ENCODE measurements around the gene OGFR. TPM values are rescaled to one million over a fixed set of nuclear protein-coding genes. Genes with fewer than 3 reads are reported as not detected.

The OGFR gene
- total and polyA plus RNA-seq, 2 experiments from 2014 or later = 9.6 to 50.6 TPM

GRCh38 chr20:62852196-62852595, 47.6 kb downstream of the OGFR start (continued):
- no peak for TF ChIP-seq ZNF331 (CRISPR knock-in tag; IDR thresholded peaks at IDR 0.05; ENCODE audit: low read depth)
- TF ChIP-seq CREB1 (CRISPR knock-in tag; IDR thresholded peaks at IDR 0.05; ENCODE audit: low read depth) = no peak
- no peak for TF ChIP-seq STAT1 (IDR thresholded peaks at IDR 0.05; ENCODE audit: unreplicated experiment)
- TF ChIP-seq, protein P1, sequence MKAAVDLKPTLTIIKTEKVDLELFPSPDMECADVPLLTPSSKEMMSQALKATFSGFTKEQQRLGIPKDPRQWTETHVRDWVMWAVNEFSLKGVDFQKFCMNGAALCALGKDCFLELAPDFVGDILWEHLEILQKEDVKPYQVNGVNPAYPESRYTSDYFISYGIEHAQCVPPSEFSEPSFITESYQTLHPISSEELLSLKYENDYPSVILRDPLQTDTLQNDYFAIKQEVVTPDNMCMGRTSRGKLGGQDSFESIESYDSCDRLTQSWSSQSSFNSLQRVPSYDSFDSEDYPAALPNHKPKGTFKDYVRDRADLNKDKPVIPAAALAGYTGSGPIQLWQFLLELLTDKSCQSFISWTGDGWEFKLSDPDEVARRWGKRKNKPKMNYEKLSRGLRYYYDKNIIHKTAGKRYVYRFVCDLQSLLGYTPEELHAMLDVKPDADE (IDR thresholded peaks at IDR 0.05) = no peak
- TF ChIP-seq ZNF114 (CRISPR knock-in tag; IDR thresholded peaks at IDR 0.05) = no peak
- TF ChIP-seq, protein P2, sequence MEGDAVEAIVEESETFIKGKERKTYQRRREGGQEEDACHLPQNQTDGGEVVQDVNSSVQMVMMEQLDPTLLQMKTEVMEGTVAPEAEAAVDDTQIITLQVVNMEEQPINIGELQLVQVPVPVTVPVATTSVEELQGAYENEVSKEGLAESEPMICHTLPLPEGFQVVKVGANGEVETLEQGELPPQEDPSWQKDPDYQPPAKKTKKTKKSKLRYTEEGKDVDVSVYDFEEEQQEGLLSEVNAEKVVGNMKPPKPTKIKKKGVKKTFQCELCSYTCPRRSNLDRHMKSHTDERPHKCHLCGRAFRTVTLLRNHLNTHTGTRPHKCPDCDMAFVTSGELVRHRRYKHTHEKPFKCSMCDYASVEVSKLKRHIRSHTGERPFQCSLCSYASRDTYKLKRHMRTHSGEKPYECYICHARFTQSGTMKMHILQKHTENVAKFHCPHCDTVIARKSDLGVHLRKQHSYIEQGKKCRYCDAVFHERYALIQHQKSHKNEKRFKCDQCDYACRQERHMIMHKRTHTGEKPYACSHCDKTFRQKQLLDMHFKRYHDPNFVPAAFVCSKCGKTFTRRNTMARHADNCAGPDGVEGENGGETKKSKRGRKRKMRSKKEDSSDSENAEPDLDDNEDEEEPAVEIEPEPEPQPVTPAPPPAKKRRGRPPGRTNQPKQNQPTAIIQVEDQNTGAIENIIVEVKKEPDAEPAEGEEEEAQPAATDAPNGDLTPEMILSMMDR (conservative IDR thresholded peaks at IDR 0.05; ENCODE audit: low read depth in 2 of 2) = no peak
- no peak for TF ChIP-seq JUNB (IDR thresholded peaks at IDR 0.05; ENCODE audit: unreplicated experiment)
- no peak for TF ChIP-seq EZH2phosphoT487 (IDR thresholded peaks at IDR 0.05; ENCODE audit: unreplicated experiment)

- Mint-ChIP-seq H3K36me3 (ENCODE audit: low read depth) (peaks cover 44% of the 10 kb centered on the region), H3K4me1 (peaks cover 5% of the 10 kb centered on the region; the same call in 2 of the 3 replicates), H3K27ac (no peak overlapping the region), H3K27me3 (ENCODE audit: insufficient read depth, low read depth, poor library complexity) (peaks cover 5% of the 10 kb centered on the region), H3K9me3 (no peaks in the 10 kb centered on the region), H3K4me3 (no peak overlapping the region)
- Histone ChIP-seq H3F3A (replicated peaks; ENCODE audit: low read depth) (peaks cover 10% of the 10 kb centered on the region; the same call in 1 of the 2 replicates), H3K4me3 (no peak overlapping the region), H3K79me2 (replicated peaks; ENCODE audit: insufficient read depth) (peaks cover 22% of the 10 kb centered on the region), H3K36me3 (ENCODE audit: insufficient read depth) (peaks cover 27% of the 10 kb centered on the region), H3K27ac (ENCODE audit: low read depth) (no peak overlapping the region), H2AFZ (no peak overlapping the region), H4K20me1 (replicated peaks; ENCODE audit: insufficient read depth) (peaks cover 7% of the 10 kb centered on the region), H3K27me3 (ENCODE audit: insufficient read depth) (no peaks in the 10 kb centered on the region), H3K9me2 (ENCODE audit: insufficient read depth) (no peaks in the 10 kb centered on the region), H3K4me1 (ENCODE audit: insufficient read depth) (no peaks in the 10 kb centered on the region), H3K4me2 (no peak overlapping the region)
- no peak for ATAC-seq
- DNase-seq (ENCODE audit: low spot score) = no peak
- no peak for TF ChIP-seq POLR2AphosphoS5 (IDR thresholded peaks at IDR 0.05; ENCODE audit: low read depth)
- TF ChIP-seq STAT1 (IDR thresholded peaks at IDR 0.05; ENCODE audit: unreplicated experiment) = no peak
- no peak for TF ChIP-seq EZH2 (IDR thresholded peaks at IDR 0.05; ENCODE audit: low read depth, unreplicated experiment)
- no peak for TF ChIP-seq JUNB (IDR thresholded peaks at IDR 0.05; ENCODE audit: unreplicated experiment)
- TF ChIP-seq, protein P3, sequence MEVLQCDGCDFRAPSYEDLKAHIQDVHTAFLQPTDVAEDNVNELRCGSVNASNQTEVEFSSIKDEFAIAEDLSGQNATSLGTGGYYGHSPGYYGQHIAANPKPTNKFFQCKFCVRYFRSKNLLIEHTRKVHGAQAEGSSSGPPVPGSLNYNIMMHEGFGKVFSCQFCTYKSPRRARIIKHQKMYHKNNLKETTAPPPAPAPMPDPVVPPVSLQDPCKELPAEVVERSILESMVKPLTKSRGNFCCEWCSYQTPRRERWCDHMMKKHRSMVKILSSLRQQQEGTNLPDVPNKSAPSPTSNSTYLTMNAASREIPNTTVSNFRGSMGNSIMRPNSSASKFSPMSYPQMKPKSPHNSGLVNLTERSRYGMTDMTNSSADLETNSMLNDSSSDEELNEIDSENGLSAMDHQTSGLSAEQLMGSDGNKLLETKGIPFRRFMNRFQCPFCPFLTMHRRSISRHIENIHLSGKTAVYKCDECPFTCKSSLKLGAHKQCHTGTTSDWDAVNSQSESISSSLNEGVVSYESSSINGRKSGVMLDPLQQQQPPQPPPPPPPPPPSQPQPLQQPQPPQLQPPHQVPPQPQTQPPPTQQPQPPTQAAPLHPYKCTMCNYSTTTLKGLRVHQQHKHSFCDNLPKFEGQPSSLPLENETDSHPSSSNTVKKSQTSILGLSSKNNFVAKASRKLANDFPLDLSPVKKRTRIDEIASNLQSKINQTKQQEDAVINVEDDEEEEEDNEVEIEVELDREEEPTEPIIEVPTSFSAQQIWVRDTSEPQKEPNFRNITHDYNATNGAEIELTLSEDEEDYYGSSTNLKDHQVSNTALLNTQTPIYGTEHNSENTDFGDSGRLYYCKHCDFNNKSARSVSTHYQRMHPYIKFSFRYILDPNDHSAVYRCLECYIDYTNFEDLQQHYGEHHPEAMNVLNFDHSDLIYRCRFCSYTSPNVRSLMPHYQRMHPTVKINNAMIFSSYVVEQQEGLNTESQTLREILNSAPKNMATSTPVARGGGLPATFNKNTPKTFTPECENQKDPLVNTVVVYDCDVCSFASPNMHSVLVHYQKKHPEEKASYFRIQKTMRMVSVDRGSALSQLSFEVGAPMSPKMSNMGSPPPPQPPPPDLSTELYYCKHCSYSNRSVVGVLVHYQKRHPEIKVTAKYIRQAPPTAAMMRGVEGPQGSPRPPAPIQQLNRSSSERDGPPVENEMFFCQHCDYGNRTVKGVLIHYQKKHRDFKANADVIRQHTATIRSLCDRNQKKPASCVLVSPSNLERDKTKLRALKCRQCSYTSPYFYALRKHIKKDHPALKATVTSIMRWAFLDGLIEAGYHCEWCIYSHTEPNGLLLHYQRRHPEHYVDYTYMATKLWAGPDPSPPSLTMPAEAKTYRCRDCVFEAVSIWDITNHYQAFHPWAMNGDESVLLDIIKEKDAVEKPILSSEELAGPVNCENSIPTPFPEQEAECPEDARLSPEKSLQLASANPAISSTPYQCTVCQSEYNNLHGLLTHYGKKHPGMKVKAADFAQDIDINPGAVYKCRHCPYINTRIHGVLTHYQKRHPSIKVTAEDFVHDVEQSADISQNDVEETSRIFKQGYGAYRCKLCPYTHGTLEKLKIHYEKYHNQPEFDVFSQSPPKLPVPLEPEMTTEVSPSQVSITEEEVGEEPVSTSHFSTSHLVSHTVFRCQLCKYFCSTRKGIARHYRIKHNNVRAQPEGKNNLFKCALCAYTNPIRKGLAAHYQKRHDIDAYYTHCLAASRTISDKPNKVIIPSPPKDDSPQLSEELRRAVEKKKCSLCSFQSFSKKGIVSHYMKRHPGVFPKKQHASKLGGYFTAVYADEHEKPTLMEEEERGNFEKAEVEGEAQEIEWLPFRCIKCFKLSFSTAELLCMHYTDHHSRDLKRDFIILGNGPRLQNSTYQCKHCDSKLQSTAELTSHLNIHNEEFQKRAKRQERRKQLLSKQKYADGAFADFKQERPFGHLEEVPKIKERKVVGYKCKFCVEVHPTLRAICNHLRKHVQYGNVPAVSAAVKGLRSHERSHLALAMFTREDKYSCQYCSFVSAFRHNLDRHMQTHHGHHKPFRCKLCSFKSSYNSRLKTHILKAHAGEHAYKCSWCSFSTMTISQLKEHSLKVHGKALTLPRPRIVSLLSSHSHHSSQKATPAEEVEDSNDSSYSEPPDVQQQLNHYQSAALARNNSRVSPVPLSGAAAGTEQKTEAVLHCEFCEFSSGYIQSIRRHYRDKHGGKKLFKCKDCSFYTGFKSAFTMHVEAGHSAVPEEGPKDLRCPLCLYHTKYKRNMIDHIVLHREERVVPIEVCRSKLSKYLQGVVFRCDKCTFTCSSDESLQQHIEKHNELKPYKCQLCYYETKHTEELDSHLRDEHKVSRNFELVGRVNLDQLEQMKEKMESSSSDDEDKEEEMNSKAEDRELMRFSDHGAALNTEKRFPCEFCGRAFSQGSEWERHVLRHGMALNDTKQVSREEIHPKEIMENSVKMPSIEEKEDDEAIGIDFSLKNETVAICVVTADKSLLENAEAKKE (CRISPR knock-in tag; IDR thresholded peaks at IDR 0.05) = no peak
- no peak for TF ChIP-seq NANOG (IDR thresholded peaks at IDR 0.05; ENCODE audit: borderline replicate concordance)
- no peak for TF ChIP-seq ZNF331 (CRISPR knock-in tag; IDR thresholded peaks at IDR 0.05; ENCODE audit: low read depth)
- no peak for TF ChIP-seq CREB1 (CRISPR knock-in tag; IDR thresholded peaks at IDR 0.05; ENCODE audit: low read depth)
- TF ChIP-seq REST (IDR thresholded peaks at IDR 0.05; ENCODE audit: unreplicated experiment) = no peak
Observed at GRCh38 chr20:62852841-62853240, 48.2 kb downstream of the OGFR start.

Data from GM23338 (cell line).